Measurements from ENCODE around the gene NIPAL1. TPM values are rescaled to one million over a fixed set of nuclear protein-coding genes. Genes with fewer than 3 reads are reported as not detected.
A peak's percentile ranks its signal among the peaks of the same experiment; 100 is the strongest.

Gene NIPAL1
- total and polyA plus RNA-seq, 5 experiments from 2014 or later = 0.13 to 2.5 (median 1.7) TPM; not detected in 1

DNA sequence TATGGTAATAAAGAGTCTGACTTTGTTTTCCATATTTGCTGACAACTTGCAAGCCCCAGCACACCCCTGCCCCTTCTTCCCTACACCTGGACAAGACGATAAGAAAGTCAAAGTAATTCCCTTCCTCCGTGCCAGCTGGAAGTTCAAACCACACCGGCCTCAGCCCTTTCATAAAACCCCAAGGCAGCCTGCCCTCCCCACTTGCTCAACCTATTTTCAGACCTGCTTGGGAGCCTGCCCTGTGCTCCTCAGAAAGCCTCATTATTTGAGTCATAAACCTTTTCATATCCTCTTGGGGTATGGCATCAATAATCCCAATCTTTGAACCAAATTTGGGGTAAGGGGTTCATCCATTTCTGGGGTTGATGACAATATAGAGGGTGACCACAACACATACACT, 29.5 kb downstream of the NIPAL1 start:
- ATAC-seq = no peak
- no peaks in the 10 kb centered on the region for H3K36me3 Mint-ChIP-seq
- H3K4me1 Mint-ChIP-seq = peaks cover 22 to 75% (median 43%) of the 10 kb centered on the region in 4 donors
- H3K27ac Mint-ChIP-seq = peak overlapping the region in 2 of 10 donors; percentile 1 to 14
- H3K9me3 Mint-ChIP-seq = no peaks in the 10 kb centered on the region
- peak overlapping the region in 4 of 10 donors; percentile 0 to 34 (median 22) for H3K4me3 Mint-ChIP-seq
- H3K27me3 Mint-ChIP-seq = peaks cover 0 to 2% (median 0%) of the 10 kb centered on the region in 5 donors
- POLR2A ChIA-PET = interaction anchor here (0.5 kb wide), 1 partner anchor 13 kb away, joined by 3 read pairs; no protein-coding TSS in a partner anchor
- no peak for DNase-seq

DNA sequence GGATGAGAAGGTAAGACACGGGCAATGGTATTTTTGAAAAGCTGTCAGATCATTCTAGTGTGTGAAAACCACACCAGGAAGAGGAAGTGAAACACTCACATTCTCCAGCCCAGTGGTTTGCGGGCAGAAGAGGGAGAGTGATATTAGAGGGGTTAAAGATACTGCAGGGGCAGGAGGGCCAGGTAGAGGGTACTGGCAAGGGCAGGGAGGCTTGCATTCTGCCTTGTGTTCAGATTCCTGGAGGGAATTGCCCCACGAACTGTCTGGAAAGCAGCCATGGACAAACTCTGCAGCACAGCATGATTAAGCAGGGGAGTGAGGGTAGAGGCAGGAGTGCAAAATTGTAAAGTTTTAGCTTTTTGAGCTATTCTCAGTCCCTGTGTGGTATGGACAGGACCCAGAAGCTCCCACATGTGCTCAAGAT, 30.9 kb downstream of the NIPAL1 start:
- ATAC-seq = peak; percentile 92 to 93
- peak overlapping the region; percentile 51 to 81 (median 74) for H3K4me3 Mint-ChIP-seq
- H3K9me3 Mint-ChIP-seq = peaks cover 0 to 4% (median 0%) of the 10 kb centered on the region in 9 donors
- POLR2A ChIA-PET = interaction anchor here (0.8 to 1.2 kb wide), 2 partner anchors 11 to 38 kb away, joined by 3 read pairs; no protein-coding TSS in a partner anchor
- no peaks in the 10 kb centered on the region for H3K36me3 Mint-ChIP-seq
- peak in 8 of 10 donors; percentile 16 to 65 (median 38) for DNase-seq
- H3K4me1 Mint-ChIP-seq = peaks cover 22 to 68% (median 43%) of the 10 kb centered on the region in 4 donors
- H3K27me3 Mint-ChIP-seq = peaks cover 0 to 2% (median 0%) of the 10 kb centered on the region in 5 donors
- H3K27ac Mint-ChIP-seq = peak overlapping the region in 6 of 10 donors; percentile 1 to 46 (median 14)

DNA sequence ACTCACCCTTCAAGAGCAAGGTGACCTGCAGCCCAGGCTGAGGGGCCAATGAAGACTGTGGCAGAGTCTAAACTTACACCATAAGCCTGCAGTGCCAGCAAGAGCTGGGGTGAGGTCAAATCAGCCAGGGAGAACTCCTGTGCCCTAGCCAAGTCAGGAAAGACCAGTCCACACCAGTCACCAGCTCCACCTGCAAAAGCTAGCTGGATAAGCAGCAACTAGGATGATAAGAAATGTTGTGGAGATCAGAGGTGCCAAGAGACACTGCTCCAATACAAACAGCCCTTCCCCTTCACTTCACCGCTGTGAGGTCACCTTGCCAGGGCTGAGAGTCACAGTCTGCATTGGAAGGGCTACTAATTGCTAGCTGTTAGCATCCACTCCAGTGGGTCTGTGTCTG, 31.3 kb downstream of the NIPAL1 start:
- POLR2A ChIA-PET = interaction anchor here (0.8 to 1.2 kb wide), 2 partner anchors 11 to 38 kb away, joined by 3 read pairs; no protein-coding TSS in a partner anchor
- Mint-ChIP-seq H3K9me3 (peaks cover 0 to 4% (median 0%) of the 10 kb centered on the region in 9 donors), H3K4me3 (peak overlapping the region in 5 of 10 donors; percentile 9 to 81 (median 69)), H3K27ac (peak overlapping the region in 1 of 10 donors; percentile 29), H3K27me3 (peaks cover 0 to 2% (median 0%) of the 10 kb centered on the region in 5 donors), H3K4me1 (peaks cover 22 to 64% (median 40%) of the 10 kb centered on the region in 4 donors), H3K36me3 (no peaks in the 10 kb centered on the region)
- no peak for DNase-seq
- ATAC-seq = peak in 1 of 2 donors; percentile 8

DNA sequence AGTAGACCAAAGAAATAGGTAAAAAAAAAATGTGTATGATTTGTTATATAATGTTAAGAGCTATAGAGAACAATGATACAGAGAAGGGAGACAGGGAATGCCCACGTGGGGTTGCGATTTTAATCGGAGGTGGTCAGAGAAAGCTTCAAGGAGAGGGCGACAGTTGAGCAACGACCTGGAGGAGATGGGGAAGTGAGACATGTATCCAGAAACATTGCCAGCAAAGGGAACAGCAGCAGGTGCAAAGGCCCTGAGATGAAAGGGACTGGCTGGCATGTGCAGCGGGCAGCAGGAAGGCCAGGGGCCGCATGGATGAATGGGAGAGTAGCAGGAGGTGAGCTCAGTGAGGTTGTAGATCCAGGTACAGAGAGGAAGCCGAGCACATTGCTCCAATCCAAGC, 32.9 kb downstream of the NIPAL1 start:
- H3K27me3 Mint-ChIP-seq = no peaks in the 10 kb centered on the region
- H3K36me3 Mint-ChIP-seq = no peaks in the 10 kb centered on the region
- no peak for ATAC-seq
- peak overlapping the region in 1 of 10 donors; percentile 1 for H3K4me3 Mint-ChIP-seq
- H3K27ac Mint-ChIP-seq = peak overlapping the region in 1 of 10 donors; percentile 67
- H3K9me3 Mint-ChIP-seq = peaks cover 0 to 4% (median 0%) of the 10 kb centered on the region in 9 donors
- POLR2A ChIA-PET = interaction anchor here (1.0 kb wide), 1 partner anchor 12 kb away, joined by 3 read pairs; no protein-coding TSS in a partner anchor
- DNase-seq = no peak
- H3K4me1 Mint-ChIP-seq = peaks cover 19 to 48% (median 31%) of the 10 kb centered on the region in 4 donors

DNA sequence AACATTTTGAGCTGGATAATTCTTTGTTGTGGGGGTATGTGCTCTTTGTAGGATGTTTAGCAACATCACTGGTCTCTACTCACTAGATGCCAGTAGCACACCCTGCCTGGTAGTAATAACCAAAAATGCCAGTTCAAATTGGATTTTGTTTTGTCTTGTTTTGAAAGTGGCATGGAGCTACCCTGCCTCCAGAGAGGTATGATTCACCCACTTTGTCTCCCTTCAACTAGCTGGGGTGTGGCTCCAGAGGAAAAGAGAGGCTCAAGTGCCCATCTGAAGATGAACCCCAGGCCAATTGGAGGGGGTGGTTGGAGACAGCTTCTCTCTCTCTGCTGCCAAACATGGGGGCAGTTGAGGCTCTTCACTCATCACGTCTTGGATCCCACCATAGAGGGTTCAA, 34.5 kb downstream of the NIPAL1 start:
- H3K27me3 Mint-ChIP-seq = no peaks in the 10 kb centered on the region
- ATAC-seq (no peak), DNase-seq (no peak)
- H3K4me1 Mint-ChIP-seq = peaks cover 17 to 34% (median 25%) of the 10 kb centered on the region in 4 donors
- no peaks in the 10 kb centered on the region for H3K36me3 Mint-ChIP-seq
- H3K27ac Mint-ChIP-seq = peak overlapping the region in 1 of 10 donors; percentile 44
- H3K9me3 Mint-ChIP-seq = peaks cover 0 to 4% (median 0%) of the 10 kb centered on the region in 9 donors
- H3K4me3 Mint-ChIP-seq = no peak overlapping the region
- POLR2A ChIA-PET = interaction anchor here (0.6 kb wide), 1 partner anchor 72 kb away, joined by 5 read pairs; no protein-coding TSS in a partner anchor

DNA sequence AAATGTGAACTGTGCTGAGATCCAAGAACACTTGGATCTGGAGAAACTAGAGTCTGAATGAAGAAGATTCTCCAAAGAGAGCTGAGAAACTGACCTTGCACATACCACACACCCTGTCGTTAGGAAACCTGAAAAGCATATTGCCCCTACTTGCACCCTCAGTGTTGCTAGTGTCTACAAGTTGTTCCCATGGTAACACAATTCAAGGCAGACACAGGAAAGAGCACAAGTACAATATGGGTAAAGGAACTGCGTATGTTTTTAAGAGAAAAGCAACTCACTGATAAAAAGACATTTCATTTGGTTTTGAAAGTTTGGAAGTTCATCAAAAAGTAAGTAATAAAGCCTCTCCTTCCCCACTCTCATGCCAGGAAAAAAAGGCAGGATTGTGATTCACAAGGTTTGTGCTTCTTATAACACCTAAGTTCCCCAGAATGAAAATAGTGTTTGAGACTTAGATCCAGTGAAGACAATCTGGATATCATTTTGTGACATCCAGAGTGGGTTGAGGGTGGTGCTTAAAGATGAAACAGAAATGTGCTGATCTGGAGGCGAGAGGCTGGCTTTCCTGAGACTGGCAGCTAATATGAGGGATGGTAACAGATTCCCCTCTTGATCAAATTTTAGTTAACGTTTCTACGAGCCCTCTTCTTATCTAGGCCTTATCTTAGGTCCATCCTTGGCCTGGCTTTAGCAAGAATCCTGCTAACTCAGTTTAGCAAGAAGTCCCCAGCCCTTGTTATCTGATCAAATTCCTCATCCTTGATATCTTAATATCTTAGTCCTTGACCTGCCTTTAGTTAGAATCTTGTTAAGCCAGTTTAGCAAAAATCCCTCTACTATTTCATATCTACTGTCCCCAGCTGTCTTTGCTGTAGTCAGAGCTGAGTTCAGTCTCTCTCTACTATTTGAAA, 42.3 kb downstream of the NIPAL1 start:
- peak overlapping the region; percentile 27 to 92 (median 60) for H3K27ac Mint-ChIP-seq
- peaks cover 14 to 25% (median 20%) of the 10 kb centered on the region in 4 donors for H3K4me1 Mint-ChIP-seq
- POLR2A ChIA-PET = interaction anchor here (0.7 to 0.8 kb wide), 2 partner anchors 11 to 13 kb away, joined by 3 read pairs; no protein-coding TSS in a partner anchor
- peak in 5 of 10 donors; percentile 13 to 67 (median 52) for DNase-seq
- peaks cover 0 to 17% (median 13%) of the 10 kb centered on the region in 3 donors for H3K36me3 Mint-ChIP-seq
- H3K9me3 Mint-ChIP-seq = peaks cover 0 to 45% (median 18%) of the 10 kb centered on the region in 9 donors
- no peaks in the 10 kb centered on the region for H3K27me3 Mint-ChIP-seq
- peak; percentile 89 to 96 for ATAC-seq
- H3K4me3 Mint-ChIP-seq = peak overlapping the region in 3 of 10 donors; percentile 8 to 24 (median 14)

DNA sequence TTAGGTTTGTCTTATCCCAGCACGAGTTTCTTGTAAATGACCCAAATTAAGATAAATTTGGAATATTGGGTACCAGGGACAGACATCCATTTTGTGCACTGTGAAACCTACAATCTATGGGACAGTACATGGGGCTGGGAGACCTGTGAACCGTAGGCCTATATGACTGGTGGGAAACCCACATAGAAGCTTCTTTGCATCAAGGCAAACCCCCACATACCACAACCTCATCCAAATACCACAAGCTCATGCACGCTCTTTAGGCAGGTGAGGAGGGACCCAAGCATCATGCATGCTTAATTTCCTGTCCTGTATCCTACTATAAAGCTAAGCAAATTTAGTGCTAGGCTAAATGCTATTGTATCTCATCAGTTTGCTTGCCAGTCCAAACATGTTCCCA, 47.8 kb downstream of the NIPAL1 start:
- POLR2A ChIA-PET = no interaction called here
- DNase-seq (peak in 2 of 10 donors; percentile 36 to 38), ATAC-seq (peak; percentile 77 to 88)
- Mint-ChIP-seq H3K9me3 (peaks cover 0 to 34% (median 18%) of the 10 kb centered on the region in 9 donors), H3K27ac (peak overlapping the region in 5 of 10 donors; percentile 3 to 71 (median 35)), H3K36me3 (peaks cover 24 to 43% (median 41%) of the 10 kb centered on the region in 3 donors), H3K4me1 (peaks cover 12 to 36% (median 28%) of the 10 kb centered on the region in 4 donors), H3K4me3 (no peak overlapping the region), H3K27me3 (no peaks in the 10 kb centered on the region)

DNA sequence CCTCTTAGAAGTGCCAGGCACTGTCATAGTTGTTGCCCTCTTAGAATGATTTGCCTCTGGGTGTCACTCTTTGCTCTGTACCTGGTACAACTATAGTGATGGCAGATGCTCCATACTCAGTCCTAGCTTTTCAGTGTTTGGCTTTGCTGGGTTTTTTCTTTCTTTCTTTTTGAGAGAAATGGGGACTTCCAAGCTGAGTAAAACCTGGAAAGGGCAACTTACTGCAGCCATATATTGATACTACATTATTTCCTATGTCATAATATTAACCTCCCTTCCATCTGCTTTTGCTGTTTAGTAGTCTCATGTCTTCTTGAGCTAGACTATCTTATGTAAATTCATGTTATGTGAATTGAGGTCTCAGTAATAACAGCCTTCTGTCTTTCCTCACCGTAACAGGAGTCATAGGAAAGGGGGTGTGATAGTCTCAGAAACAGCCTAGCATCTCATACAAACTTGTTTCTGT, 49.0 kb downstream of the NIPAL1 start:
- Mint-ChIP-seq H3K4me1 (peaks cover 2 to 28% (median 19%) of the 10 kb centered on the region in 4 donors), H3K36me3 (peaks cover 20 to 51% (median 47%) of the 10 kb centered on the region in 3 donors)
- POLR2A ChIA-PET = no interaction called here

DNA sequence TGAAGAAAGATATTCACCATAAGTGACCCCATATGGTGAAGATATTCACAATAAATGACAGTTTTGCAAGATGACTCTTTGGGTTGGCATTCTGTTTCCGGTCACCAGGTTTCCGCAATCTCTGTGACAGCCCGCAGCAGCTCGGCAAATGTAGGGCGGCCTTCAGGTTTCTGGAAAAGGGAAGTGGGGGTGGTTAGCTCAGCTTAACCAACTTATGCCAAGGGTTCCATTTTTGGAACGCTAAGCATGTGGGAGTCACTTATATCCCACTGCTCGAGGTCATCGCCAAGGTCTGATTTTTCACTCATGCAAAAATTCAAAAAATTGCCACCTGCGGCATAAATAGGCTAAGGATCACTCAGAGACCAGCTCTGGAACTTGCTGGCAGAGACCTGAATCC, 51.0 kb downstream of the NIPAL1 start:
- H3K36me3 Mint-ChIP-seq = peaks cover 7 to 69% (median 50%) of the 10 kb centered on the region in 3 donors
- POLR2A ChIA-PET = interaction anchor here (1.4 kb wide), 1 partner anchor 12 kb away, joined by 3 read pairs; no protein-coding TSS in a partner anchor

More for the DNA sequence above, 49.0 kb downstream of the NIPAL1 start:
- Mint-ChIP-seq H3K9me3 (peaks cover 0 to 21% (median 14%) of the 10 kb centered on the region in 9 donors), H3K27ac (peak overlapping the region in 4 of 10 donors; percentile 51 to 79 (median 69)), H3K27me3 (no peaks in the 10 kb centered on the region), H3K4me3 (peak overlapping the region in 1 of 10 donors; percentile 29)
- ATAC-seq = no peak
- no peak for DNase-seq

DNA sequence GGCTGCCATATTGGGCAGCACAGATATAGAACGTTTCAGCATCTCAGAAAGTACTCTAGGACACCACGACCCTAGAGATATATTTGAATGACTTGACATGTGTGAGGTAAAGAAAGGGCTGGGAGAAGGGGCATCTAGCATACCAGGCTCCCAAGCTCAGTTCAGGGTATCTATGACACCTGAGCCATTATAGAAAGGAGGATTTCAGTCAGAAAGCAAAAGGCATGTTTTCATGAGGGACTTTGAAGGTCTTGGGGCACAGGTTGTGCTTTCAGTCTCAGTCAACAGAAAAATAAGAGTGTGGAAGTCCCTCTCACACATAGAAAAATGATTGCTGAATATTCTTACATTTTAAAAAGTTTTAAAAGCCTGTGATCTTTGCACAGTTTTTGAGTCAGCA, 51.6 kb downstream of the NIPAL1 start:
- Mint-ChIP-seq H3K4me1 (peaks cover 2 to 26% (median 19%) of the 10 kb centered on the region in 4 donors), H3K4me3 (no peak overlapping the region), H3K9me3 (peaks cover 0 to 4% (median 0%) of the 10 kb centered on the region in 9 donors), H3K27ac (peak overlapping the region in 2 of 10 donors; percentile 19 to 83), H3K27me3 (no peaks in the 10 kb centered on the region), H3K36me3 (peaks cover 7 to 74% (median 50%) of the 10 kb centered on the region in 3 donors)
- POLR2A ChIA-PET = interaction anchor here (1.4 kb wide), 1 partner anchor 11 kb away, joined by 3 read pairs; no protein-coding TSS in a partner anchor
- DNase-seq = no peak
- ATAC-seq = no peak

More for the DNA sequence above, 51.0 kb downstream of the NIPAL1 start:
- peak overlapping the region in 1 of 10 donors; percentile 19 for H3K27ac Mint-ChIP-seq
- H3K9me3 Mint-ChIP-seq = peaks cover 0 to 4% (median under 1%) of the 10 kb centered on the region in 9 donors
- peaks cover 2 to 30% (median 19%) of the 10 kb centered on the region in 4 donors for H3K4me1 Mint-ChIP-seq
- H3K27me3 Mint-ChIP-seq = no peaks in the 10 kb centered on the region
- ATAC-seq (no peak), DNase-seq (no peak)
- peak overlapping the region in 1 of 10 donors; percentile 4 for H3K4me3 Mint-ChIP-seq

DNA sequence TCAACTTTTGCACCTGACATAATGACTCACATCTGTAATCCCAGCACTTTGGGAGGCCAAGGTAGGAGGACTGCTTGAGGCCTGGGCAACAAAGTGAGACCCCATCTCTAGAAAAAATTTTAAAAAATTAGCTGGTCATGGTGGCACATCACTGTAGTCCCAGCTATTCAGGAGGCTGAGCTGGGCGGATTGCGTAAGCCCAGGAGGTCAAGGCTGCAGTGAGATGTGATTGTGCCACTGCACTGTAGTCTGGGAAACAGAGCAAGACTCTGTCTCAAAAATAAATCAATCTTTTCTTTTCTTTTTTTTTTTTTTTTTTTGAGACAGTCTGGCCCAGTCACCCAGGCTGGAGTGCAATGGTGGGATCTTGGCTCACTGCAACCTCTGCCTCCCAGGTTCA, 52.5 kb downstream of the NIPAL1 start:
- peaks cover 2 to 23% (median 18%) of the 10 kb centered on the region in 4 donors for H3K4me1 Mint-ChIP-seq
- ATAC-seq (no peak), DNase-seq (no peak)
- H3K27me3 Mint-ChIP-seq = no peaks in the 10 kb centered on the region
- peak overlapping the region in 3 of 10 donors; percentile 2 to 50 (median 9) for H3K27ac Mint-ChIP-seq
- H3K36me3 Mint-ChIP-seq = peaks cover 7 to 82% (median 55%) of the 10 kb centered on the region in 3 donors
- POLR2A ChIA-PET = no interaction called here
- H3K9me3 Mint-ChIP-seq = peaks cover 0 to 4% (median 0%) of the 10 kb centered on the region in 9 donors
- no peak overlapping the region for H3K4me3 Mint-ChIP-seq

DNA sequence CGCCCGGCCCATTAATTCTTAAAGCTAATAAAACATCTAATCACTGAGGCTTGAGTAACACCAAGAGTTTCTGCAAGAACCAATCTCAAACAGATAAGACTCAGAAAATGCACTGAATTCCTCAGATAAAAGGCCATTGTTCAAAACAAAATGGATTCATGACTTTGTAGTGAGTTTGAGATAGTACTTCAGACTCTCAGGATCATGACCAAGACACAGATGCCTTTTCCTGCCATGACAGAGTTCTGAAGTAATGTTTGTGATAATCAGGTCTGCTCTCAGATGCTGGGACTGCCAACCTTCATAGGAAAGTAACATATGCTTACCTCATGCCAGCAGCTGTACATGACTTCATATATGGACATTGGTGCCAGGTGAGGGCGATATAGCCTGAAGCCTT, 54.6 kb downstream of the NIPAL1 start:
- POLR2A ChIA-PET = interaction anchor here (1.3 kb wide), 1 partner anchor 37 kb away, joined by 4 read pairs; no protein-coding TSS in a partner anchor
- no peaks in the 10 kb centered on the region for H3K9me3 Mint-ChIP-seq
- peaks cover 0 to 4% (median 3%) of the 10 kb centered on the region in 4 donors for H3K4me1 Mint-ChIP-seq
- H3K4me3 Mint-ChIP-seq = no peak overlapping the region
- H3K36me3 Mint-ChIP-seq = peaks cover 0 to 93% (median 54%) of the 10 kb centered on the region in 3 donors
- no peaks in the 10 kb centered on the region for H3K27me3 Mint-ChIP-seq
- DNase-seq (no peak), ATAC-seq (no peak)
- peak overlapping the region in 2 of 10 donors; percentile 19 to 25 for H3K27ac Mint-ChIP-seq

All from naive thymus-derived CD8-positive, alpha-beta T cell (primary cell).